Panc1 (cell line): ENCODE results near the gene CIITA. TPM values are rescaled to one million over a fixed set of nuclear protein-coding genes. Genes with fewer than 3 reads are reported as not detected.

ENCODE experiments used
- ATAC-seq: fragments of 200-7000 bp; cut with Tn5 transposase; 2 replicates; pipeline ENCODE4 v1.9.1; 2020; ENCODE audit warnings: mild to moderate bottlenecking, moderate library complexity
- BruUV-seq: library from RNA; stranded (reverse); fragments of 400-500 nt; replicated peaks from 2 replicates; lab custom pipeline; 2021; lab: Mats Ljungman, UMichigan
- CTCF ChIA-PET: fragments of 300-600 bp; sonication (Branson Sonifier 250); formaldehyde crosslinking; loops from one replicate; lab custom pipeline; 2022; ENCODE audit warnings: antibody characterized with exemption; lab: Charles Lee
- POLR2A ChIA-PET: fragments of 300-600 bp; sonication (Branson Sonifier 250); formaldehyde crosslinking; loops from one replicate; lab custom pipeline; 2022; ENCODE audit warnings: antibody characterized with exemption; lab: Charles Lee
- DNase-seq: peaks from one replicate; pipeline ENCODE4 v3.0.0-alpha.2; 2010; ENCODE audit warnings: low read depth, low spot score
- H3K27ac ChIP-seq: 2 replicates; pipeline ENCODE4 v1.5.1; 2011; ENCODE audit warnings: mild to moderate bottlenecking, low read length, inconsistent platforms
- H3K27me3 ChIP-seq: fragments of 200-500 bp; sonication (Bioruptor generic); 2 replicates; pipeline ENCODE4 v1.6.0; 2014; ENCODE audit warnings: low read length, inconsistent platforms; ENCODE audit not compliant: control insufficient read depth, insufficient read depth
- H3K36me3 ChIP-seq: fragments of 200-500 bp; sonication (Bioruptor generic); 2 replicates; pipeline ENCODE4 v1.5.1; 2014; ENCODE audit warnings: inconsistent platforms, mild to moderate bottlenecking, low read length, moderate library complexity; ENCODE audit not compliant: control insufficient read depth, insufficient read depth
- H3K4me1 ChIP-seq: 2 replicates; pipeline ENCODE4 v1.5.1; 2011; ENCODE audit warnings: inconsistent platforms, mild to moderate bottlenecking, low read length, moderate library complexity; ENCODE audit not compliant: control insufficient read depth, insufficient read depth
- H3K4me3 ChIP-seq, 2 experiments: 2 replicates each; pipeline ENCODE4 v1.5.1; 2011 to 2012; ENCODE audit warnings: low read depth in 2 of 2, low read length in 2 of 2, mild to moderate bottlenecking in 2 of 2, inconsistent platforms in 1 of 2, moderate library complexity in 1 of 2
- H3K9me3 ChIP-seq: fragments of 200-500 bp; sonication (Bioruptor generic); 2 replicates; pipeline ENCODE4 v1.5.1; 2014; ENCODE audit warnings: low read depth, mild to moderate bottlenecking, inconsistent platforms, low read length, moderate library complexity; ENCODE audit not compliant: control insufficient read depth, insufficient read depth
- POLR2AphosphoS5 ChIP-seq: IDR thresholded peaks from 2 replicates; pipeline ENCODE4 v1.6.1; 2012; ENCODE audit warnings: mild to moderate bottlenecking, low read depth, low read length, moderate library complexity
- SIN3A ChIP-seq: IDR thresholded peaks from 2 replicates; pipeline ENCODE4 v1.6.1; 2012; ENCODE audit warnings: low read depth, mild to moderate bottlenecking, low read length, moderate library complexity, borderline replicate concordance; ENCODE audit not compliant: insufficient read depth
- TCF7L2 ChIP-seq: IDR thresholded peaks from 2 replicates; pipeline ENCODE4 v1.6.1; 2011; ENCODE audit warnings: mild to moderate bottlenecking, low read depth, low read length, inconsistent platforms
- in situ Hi-C: cut with HindIII; loops from 2 replicates; pipeline ENCODE4 v1.10.0; 2016; ENCODE audit warnings: low sequenced_read_pairs, low pct_unique_long_range_greater_than_20kb
- intact Hi-C: fragments of 100-400 bp; cut with micrococcal nuclease; formaldehyde crosslinking; loops from one replicate; pipeline ENCODE4 v1.10.0; 2022; ENCODE audit not compliant: unreplicated experiment
- total RNA-seq: library from RNA; stranded (reverse); gene quantifications from one replicate; pipeline ENCODE4 v1.2.1, GENCODE V29; 2021; ENCODE audit not compliant: unreplicated experiment
- TF ChIP-seq, protein P1 (sequence below): fragments of 450-650 bp; IDR thresholded peaks from 2 replicates; pipeline ENCODE4 v1.5.1; 2017; ENCODE audit warnings: mild to moderate bottlenecking
- TF ChIP-seq, protein P2 (sequence below), 2 experiments: IDR thresholded peaks; 2 replicates each; pipeline ENCODE4 v1.6.1; 2011 to 2012; ENCODE audit warnings: low read depth in 2 of 2, control low read depth in 1 of 2, low read length in 1 of 2, mild to moderate bottlenecking in 1 of 2, moderate library complexity in 1 of 2; ENCODE audit not compliant: insufficient read depth in 1 of 2

The CIITA gene
- total RNA-seq, 1 experiment from 2014 or later: 0.41 TPM

DNA sequence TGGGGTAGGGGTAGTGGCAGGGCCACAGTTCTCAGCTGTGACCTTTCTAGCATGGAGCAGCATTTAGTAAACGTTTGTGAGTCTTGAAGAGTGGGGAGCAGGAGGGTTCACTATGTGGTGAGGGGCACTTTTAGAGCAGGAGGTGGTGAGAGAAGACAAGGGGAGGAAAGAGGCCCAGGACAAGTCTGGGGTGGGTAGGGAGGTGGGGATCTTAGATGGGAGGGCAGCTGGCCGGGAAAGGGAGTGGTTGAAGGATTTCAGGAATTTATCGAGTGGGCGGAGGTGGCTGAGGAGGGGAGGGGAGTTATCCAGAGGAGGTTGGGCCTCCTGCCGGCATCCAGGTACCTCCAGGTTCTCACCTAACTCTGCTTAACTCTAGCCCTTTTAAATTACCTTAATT is 69.3 kb downstream of the CIITA start:
- no peak for DNase-seq
- in situ Hi-C loops (no loop called here), intact Hi-C loops (no loop called here)
- Histone ChIP-seq H3K27ac (no peak overlapping the region), H3K36me3 (no peaks in the 10 kb centered on the region; the same call in 1 of the 2 replicates), H3K4me1 (peaks cover 43% of the 10 kb centered on the region), H3K9me3 (no peaks in the 10 kb centered on the region), H3K27me3 (no peaks in the 10 kb centered on the region), H3K4me3 (no peak overlapping the region)
- no TSS peak for BruUV-seq
- POLR2A ChIA-PET: no interaction called here
- TF ChIP-seq, protein P1, sequence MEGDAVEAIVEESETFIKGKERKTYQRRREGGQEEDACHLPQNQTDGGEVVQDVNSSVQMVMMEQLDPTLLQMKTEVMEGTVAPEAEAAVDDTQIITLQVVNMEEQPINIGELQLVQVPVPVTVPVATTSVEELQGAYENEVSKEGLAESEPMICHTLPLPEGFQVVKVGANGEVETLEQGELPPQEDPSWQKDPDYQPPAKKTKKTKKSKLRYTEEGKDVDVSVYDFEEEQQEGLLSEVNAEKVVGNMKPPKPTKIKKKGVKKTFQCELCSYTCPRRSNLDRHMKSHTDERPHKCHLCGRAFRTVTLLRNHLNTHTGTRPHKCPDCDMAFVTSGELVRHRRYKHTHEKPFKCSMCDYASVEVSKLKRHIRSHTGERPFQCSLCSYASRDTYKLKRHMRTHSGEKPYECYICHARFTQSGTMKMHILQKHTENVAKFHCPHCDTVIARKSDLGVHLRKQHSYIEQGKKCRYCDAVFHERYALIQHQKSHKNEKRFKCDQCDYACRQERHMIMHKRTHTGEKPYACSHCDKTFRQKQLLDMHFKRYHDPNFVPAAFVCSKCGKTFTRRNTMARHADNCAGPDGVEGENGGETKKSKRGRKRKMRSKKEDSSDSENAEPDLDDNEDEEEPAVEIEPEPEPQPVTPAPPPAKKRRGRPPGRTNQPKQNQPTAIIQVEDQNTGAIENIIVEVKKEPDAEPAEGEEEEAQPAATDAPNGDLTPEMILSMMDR: no peak
- TF ChIP-seq TCF7L2 (no peak), POLR2AphosphoS5 (no peak), SIN3A (no peak)
- TF ChIP-seq, protein P2, sequence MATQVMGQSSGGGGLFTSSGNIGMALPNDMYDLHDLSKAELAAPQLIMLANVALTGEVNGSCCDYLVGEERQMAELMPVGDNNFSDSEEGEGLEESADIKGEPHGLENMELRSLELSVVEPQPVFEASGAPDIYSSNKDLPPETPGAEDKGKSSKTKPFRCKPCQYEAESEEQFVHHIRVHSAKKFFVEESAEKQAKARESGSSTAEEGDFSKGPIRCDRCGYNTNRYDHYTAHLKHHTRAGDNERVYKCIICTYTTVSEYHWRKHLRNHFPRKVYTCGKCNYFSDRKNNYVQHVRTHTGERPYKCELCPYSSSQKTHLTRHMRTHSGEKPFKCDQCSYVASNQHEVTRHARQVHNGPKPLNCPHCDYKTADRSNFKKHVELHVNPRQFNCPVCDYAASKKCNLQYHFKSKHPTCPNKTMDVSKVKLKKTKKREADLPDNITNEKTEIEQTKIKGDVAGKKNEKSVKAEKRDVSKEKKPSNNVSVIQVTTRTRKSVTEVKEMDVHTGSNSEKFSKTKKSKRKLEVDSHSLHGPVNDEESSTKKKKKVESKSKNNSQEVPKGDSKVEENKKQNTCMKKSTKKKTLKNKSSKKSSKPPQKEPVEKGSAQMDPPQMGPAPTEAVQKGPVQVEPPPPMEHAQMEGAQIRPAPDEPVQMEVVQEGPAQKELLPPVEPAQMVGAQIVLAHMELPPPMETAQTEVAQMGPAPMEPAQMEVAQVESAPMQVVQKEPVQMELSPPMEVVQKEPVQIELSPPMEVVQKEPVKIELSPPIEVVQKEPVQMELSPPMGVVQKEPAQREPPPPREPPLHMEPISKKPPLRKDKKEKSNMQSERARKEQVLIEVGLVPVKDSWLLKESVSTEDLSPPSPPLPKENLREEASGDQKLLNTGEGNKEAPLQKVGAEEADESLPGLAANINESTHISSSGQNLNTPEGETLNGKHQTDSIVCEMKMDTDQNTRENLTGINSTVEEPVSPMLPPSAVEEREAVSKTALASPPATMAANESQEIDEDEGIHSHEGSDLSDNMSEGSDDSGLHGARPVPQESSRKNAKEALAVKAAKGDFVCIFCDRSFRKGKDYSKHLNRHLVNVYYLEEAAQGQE (IDR thresholded peaks at IDR 0.05; ENCODE audit: insufficient read depth in 1 of 2, low read depth in 2 of 2, low read length in 1 of 2): no peak
- CTCF ChIA-PET: no interaction called here
- no peak for ATAC-seq

GRCh38 chr16:10947211-10947787 is 70.3 kb downstream of the CIITA start:
- POLR2A ChIA-PET: no interaction called here
- CTCF ChIA-PET: interaction anchor here (0.6 kb wide), 1 partner anchor 15 kb away, joined by 3 read pairs; no protein-coding TSS in a partner anchor
- no peak for DNase-seq
- Histone ChIP-seq H3K36me3 (no peaks in the 10 kb centered on the region; the same call in 1 of the 2 replicates), H3K9me3 (no peaks in the 10 kb centered on the region), H3K4me1 (peaks cover 46% of the 10 kb centered on the region), H3K27ac (no peak overlapping the region), H3K4me3 (no peak overlapping the region), H3K27me3 (no peaks in the 10 kb centered on the region)
- in situ Hi-C loops: no loop called here
- TF ChIP-seq POLR2AphosphoS5: no peak
- TF ChIP-seq, protein P1: no peak
- TF ChIP-seq, protein P2 (IDR thresholded peaks at IDR 0.05; ENCODE audit: insufficient read depth in 1 of 2, low read depth in 2 of 2, low read length in 1 of 2): no peak
- no peak for TF ChIP-seq TCF7L2
- TF ChIP-seq SIN3A: no peak
- no TSS peak for BruUV-seq
- intact Hi-C loops: no loop called here
- no peak for ATAC-seq
